GM21737 (cell line): ENCODE results near the gene COTL1.

Experiments used
- ATAC-seq: cut with Tn5 transposase; IDR thresholded peaks from one replicate; pipeline ENCODE4 v1.9.1; 2021; ENCODE audit warnings: mild to moderate bottlenecking, moderate library complexity; ENCODE audit not compliant: unreplicated experiment

Gene COTL1

GRCh38 chr16:84555418-84556196 is 62.3 kb downstream of the COTL1 start:
- ATAC-seq, result no peak

GRCh38 chr16:84554627-84555328 is 63.1 kb downstream of the COTL1 start:
- no peak for ATAC-seq

GRCh38 chr16:84553873-84554399 is 63.9 kb downstream of the COTL1 start:
- no peak for ATAC-seq

- no peak for ATAC-seq
These were observed 65.7 kb downstream of the COTL1 start for GRCh38 chr16:84552135-84552534.

- no peak for ATAC-seq
These were observed 67.8 kb downstream of the COTL1 start for GRCh38 chr16:84550096-84550495.

GRCh38 chr16:84548971-84549844 is 68.7 kb downstream of the COTL1 start:
- no peak for ATAC-seq

GRCh38 chr16:84548508-84548907 is 69.4 kb downstream of the COTL1 start:
- no peak for ATAC-seq

- ATAC-seq, result no peak
These were observed 70.3 kb downstream of the COTL1 start for GRCh38 chr16:84547546-84548061.

- no peak for ATAC-seq
These were observed 71.0 kb downstream of the COTL1 start for GRCh38 chr16:84546669-84547545.

GRCh38 chr16:84545114-84545737 is 72.7 kb downstream of the COTL1 start:
- ATAC-seq, result no peak

GRCh38 chr16:84544031-84544773 is 73.7 kb downstream of the COTL1 start:
- ATAC-seq, result no peak

- ATAC-seq, result no peak
These were observed 74.6 kb downstream of the COTL1 start for GRCh38 chr16:84543253-84543652.

- ATAC-seq, result no peak
These were observed 75.7 kb downstream of the COTL1 start for GRCh38 chr16:84541999-84542817.

GRCh38 chr16:84540194-84540593 is 77.7 kb downstream of the COTL1 start:
- no peak for ATAC-seq

GRCh38 chr16:84538222-84538840 is 79.5 kb downstream of the COTL1 start:
- no peak for ATAC-seq

GRCh38 chr16:84537491-84538151 is 80.3 kb downstream of the COTL1 start:
- no peak for ATAC-seq

GRCh38 chr16:84535851-84536250 is 82.0 kb downstream of the COTL1 start:
- ATAC-seq, result no peak
